OCI-M2 (cell line): Measurements from ENCODE around the gene CALHM6.
"Not testable (repeated sequence)": the region's sequence is repeated elsewhere in the genome, so short reads cannot be mapped to it uniquely, and the experiment has no call there.

Source experiments
- DNase-seq: peaks from one replicate; lab custom pipeline; 2025; ENCODE audit not compliant: unreplicated experiment; lab: John Stamatoyannopoulos, UW

The CALHM6 gene

DNA sequence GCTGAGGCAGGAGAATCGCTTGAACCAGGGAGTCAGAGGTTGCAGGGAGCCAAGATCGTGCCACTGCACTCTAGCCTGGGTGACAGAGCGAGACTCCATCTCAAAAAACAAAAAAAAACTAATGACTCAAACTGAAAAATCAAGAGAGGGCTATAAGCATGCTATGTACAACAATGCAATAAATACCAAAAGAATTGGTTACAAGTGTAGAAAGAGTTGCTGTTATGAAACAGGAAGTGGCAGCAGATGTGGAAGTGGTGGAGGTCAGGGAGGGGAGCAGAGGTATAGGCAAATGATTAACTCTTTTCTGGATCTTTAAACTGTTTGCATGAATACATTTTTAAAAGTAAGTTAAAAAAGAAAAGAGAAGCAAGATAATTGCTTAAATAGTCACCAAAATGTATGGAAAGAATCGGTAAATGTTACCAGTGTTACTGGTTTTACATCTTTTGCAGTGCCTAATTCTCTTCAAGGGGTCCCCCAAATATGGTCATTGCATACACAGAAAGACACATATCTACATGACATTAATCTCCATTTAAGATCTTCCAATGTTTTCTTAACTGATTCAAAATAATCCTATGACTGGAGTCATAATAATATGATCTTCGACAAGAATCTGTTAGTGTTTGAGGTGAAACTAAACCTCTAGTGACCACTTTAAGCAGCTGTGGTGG lies 15.0 kb downstream of the CALHM6 start:
- no peak for DNase-seq

DNA sequence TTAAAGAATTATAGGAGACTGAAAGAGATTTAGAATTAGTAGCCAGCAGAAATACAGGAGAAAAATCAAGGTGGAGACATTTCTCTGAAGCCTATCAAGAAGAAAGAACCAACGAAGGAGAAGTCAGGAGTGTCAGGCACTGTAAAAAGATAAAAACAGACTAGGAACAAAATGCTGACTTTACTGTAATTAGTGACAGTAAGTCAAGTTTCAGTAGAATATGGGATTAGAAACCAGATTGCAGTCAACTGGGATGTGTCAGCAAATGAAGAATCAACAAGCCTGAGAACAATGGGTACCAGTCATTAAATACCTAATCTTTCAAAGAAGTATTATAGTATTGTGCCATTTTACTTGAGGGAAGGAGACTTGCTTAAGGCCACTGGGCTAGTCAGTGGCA lies 21.6 kb downstream of the CALHM6 start:
- DNase-seq: no peak

DNA sequence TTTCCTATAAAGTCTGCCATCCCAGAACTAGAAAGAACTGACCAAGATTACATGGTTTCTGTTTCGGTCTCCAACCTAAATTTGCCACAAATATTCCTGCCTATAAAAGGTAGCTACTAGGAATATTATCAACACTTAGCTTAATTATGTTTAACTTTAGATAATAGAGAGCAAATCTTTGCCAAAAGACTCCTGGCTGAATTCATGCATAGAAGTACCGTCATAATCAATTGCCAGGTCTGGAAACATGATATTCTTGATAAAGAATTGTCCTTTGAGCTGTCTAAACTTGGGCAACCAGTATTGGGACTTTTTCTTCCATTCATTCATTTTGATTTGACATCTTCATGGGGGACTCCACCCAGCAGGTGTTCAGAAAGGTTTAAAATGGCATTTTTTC lies 22.4 kb downstream of the CALHM6 start:
- DNase-seq: no peak

DNA sequence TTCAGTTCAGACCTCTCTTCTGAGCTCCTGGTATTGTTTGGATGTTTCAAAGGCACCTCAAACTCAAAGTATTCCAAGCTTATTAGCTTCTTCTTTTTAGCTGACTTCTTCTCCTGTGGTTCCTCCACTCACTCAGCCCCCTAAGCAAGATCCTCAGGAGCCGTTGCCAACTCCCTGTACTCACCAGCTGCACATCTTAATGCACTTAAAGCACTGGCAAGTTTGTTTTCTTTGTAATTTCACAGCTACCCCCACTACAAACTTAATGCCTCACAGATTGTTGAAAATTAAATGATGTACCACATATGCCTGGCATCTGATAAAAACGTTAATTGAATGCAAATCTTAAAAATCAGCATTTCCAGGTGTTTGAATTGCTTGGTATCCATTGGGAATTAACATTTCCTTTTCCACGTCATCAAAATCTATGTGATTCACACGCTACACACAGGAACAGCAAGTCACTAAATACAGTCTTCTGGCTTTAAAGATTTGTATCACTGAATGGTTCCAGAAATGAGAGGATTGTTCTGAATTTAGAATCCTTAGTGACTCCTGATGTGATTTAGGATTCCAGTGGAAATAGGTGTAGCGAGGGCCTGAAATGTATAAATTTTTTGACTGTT lies 24.5 kb downstream of the CALHM6 start:
- no peak for DNase-seq

DNA sequence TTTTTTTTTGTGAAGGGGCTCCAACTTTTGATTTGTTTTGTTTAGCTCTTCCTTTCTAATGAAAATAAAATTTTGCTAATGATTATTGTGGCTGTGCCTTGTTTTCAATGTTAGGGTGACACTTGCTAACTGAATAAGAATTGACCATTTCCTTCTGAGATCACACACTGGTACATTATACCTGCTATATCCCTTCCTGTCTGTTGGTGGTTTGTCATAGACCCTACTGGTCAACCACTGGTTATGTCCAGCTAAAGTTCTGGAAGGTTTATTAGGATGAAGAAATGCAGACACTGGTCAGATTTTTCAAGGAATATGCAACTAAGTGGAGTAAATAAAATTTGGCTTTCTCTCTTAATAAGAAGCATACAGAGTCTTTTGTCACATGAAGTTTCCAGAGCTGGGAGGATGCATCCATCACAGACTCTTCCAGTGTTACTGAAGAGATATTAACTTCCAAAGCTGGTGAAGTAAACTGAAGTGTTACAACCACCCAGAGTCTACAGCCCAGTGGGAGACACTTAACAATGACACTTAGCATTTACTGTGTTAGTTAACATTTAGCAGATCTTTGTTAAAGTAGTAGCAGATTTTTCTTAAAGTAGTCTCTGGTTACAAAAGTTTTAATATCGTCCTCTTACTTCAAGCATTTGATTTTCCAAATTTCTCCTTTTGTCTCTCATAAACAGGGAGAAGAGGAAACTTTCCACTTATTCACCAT lies 30.6 kb downstream of the CALHM6 start:
- no peak for DNase-seq

DNA sequence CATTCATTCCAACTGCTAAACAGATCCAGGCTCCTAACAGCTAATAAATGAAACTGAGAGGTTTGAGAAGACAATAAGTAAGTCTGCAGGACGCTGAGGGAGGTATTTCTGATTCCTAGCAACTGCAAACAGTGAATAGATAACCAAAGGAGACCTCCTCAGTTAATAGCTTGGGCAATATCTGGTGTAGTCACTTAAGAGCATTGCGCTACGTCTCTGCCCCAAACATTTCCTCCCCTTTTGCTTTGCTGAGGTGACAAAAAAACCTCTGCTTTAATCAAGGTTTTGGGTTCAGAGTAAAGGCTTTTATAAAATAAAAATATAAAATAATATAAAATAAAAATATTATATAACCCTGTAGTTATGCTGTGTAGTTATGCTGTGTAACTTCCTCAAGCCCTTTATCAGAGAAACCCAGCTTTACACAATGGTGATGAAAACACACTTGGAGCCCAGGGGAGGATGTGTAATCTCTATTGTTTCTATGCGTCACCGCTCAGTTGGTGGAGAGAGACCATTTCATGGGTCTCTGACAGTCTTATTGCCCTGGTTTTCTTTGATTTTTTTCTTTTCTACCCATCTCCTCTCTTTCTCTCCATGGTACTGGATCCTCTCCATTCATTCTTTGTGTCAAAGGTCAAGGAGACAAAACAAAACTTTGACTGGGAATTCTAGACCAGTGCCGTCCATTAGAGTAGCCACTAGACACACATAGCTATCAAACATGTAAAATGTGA lies 31.3 kb downstream of the CALHM6 start:
- peak; percentile 93 for DNase-seq

DNA sequence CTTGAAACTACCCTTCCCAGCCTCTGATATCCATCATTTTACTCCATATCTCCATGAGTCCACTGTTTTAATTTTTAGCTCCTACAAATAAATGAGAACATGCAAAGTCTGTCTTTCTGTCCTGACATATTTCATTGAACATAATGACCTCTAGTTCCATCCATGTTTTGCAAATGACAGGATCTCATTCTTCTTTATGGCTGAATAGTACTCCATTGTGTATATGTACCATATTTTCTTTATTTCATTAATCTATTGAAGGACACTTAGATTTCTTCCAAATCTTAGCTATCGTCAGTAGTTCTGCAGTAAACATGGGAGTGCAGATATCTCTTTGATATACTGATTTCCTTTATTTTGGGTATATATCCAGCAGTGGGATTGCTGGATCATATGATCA lies 34.0 kb downstream of the CALHM6 start:
- DNase-seq: not testable (repeated sequence)

DNA sequence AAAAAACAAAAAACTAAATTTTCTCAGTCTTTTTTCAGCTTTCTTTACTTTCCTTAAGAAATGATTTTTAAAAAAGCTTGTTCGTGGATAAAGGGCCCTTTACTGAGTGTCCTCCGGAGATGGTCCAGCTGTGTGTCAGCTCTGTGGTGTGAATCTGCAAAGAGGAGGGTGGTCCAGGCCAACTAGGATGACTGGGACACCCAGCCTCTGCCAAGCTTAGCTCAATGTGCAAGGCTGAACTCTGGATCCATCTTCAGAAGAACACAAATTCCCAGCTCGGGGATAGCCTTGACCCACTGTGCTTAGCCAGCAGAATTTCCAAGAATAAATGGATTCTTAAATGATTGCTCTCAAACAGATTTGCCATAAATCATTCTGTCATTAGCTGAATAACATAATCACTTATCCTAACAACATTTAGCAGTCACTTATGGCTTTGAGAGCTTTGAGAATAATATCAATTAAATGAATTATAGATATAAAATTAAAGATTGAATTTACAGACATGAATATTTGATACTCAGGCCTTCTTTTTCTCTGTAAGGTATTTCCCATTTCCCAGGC lies 36.0 kb downstream of the CALHM6 start:
- no peak for DNase-seq

DNA sequence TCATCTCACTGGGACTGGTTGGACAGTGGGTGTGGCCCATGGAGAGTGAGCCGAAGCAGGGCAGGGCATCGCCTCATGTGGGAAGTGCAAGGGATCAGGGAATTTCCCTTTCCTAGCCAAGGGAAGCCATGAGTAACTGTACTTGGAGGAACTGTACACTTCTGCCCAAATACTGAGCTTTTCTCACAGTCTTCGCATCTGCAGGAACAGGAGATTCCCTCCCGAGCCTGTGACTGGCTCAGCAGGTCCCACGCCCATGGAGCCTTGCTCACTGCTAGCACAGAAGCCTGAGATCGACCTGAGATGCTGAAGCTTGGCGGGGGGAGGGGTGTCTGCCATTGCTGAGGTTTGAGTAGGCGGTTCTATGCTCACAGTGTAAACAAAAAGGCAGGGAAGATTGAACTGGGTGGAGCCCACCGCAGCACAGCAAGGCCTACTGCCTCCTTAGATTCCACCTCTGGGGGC lies 39.8 kb downstream of the CALHM6 start:
- DNase-seq: no peak

DNA sequence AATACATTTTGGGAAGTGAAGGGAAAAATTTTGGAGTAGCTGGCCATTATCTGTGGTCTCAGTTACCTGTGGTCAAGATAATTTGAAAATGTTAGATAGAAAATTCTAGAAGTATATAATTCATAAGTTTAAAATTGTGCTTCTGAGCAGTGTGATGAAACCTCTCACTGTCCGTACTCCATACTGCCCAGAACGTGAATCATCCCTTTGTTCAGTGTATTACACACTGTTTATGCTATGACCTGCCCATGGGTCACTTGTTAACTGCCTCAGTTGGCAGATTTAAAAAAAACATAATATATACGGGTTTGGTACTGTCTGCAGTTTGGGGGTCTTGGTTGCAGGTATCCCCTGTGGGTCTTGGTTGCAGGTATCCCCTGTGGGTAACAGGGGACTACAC lies 46.1 kb downstream of the CALHM6 start:
- DNase-seq: no peak

DNA sequence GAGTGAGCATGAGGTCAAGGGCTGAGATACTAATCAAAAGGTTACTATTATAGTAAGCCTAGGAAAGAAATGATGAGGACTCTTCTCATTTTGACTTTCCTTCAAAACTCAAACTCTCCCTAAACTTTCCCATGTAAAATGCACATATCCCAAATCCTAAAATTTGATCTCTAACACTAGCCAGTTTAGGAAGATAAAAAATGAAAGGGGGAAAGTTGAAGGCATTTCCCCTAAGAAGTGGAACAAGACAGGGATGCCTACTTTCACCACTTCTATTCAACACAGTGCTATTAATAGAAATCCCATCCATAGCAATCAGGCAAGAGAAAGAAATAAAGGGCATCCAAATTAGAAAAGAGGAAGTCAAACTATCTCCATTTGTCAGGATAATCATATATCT lies 47.4 kb downstream of the CALHM6 start:
- DNase-seq: no peak

DNA sequence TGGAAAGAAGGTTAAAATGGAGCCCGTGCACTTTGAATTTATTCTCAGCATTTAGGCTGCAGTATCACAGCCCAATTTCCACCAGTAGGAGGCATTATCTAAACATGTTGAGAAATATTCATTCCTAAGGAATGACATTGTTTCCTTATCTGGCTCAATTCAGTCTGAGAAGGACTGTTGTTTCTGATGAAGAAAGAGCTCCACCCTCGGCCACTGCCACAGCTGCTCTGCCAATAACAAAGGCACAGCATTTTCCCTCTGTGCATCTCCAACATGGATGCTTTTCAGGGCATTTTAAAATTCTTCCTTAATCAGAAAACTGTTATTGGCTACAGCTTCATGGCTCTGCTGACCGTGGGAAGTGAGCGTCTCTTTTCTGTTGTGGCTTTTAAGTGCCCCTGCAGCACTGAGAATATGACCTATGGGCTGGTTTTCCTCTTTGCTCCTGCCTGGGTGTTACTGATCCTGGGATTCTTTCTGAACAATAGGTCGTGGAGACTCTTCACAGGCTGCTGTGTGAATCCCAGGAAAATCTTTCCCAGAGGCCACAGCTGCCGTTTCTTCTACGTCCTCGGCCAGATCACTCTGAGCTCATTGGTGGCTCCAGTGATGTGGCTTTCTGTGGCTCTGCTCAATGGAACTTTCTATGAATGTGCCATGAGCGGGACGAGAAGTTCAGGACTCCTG lies 50.4 kb downstream of the CALHM6 start, which contains the start of gene CALHM5:
TSS of gene CALHM5 (plus strand) at position 216 of the 687 bp plus-strand sequence. CDS start at position 274, 58 bp downstream.
- peak; percentile 29 for DNase-seq

DNA sequence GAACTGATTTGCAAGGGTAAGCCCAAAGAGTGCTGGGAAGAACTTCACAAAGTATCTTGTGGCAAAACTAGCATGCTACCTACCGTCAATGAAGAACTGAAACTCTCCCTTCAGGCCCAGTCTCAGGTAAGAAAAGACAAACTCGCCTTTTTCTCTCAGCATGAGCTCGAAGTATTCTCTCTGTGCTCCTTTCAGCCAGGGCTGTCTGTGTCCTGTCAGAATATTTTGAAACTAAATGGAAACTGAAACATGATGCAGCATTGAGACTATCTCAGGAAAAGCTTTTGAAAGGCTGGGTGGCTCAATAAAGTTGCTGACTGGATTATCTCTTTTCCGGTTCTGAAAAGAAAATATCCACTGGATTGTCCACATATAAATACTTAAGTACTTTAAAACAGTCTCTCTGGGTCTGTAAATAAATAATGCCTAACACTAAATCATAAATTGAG lies 51.0 kb downstream of the CALHM6 start:
- no peak for DNase-seq

DNA sequence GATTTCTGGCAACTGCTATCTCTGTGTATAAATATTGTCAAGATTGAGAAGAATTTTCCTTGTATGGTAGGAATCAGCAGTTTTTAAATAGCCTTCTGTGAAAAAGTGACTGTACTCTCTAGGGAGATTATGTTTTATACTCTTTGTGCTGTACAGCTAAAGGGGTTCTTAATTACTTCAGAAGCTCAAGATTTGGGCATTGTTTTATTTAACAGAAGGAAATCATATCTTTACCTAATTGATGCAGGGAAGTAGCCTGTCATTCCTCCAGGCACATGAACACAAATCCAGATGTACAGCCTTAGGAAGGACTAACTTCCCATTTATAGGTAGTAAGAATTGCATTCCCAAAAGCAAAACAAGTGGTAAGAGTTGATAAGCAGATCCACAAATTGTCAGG lies 51.6 kb downstream of the CALHM6 start:
- no peak for DNase-seq
